ENCODE measurements around the gene C16orf87. TPM values are rescaled to one million over a fixed set of nuclear protein-coding genes. Genes with fewer than 3 reads are reported as not detected.

The C16orf87 gene
- total RNA-seq, 2 donors from 2014 or later: 15.6 to 21.3 TPM

DNA sequence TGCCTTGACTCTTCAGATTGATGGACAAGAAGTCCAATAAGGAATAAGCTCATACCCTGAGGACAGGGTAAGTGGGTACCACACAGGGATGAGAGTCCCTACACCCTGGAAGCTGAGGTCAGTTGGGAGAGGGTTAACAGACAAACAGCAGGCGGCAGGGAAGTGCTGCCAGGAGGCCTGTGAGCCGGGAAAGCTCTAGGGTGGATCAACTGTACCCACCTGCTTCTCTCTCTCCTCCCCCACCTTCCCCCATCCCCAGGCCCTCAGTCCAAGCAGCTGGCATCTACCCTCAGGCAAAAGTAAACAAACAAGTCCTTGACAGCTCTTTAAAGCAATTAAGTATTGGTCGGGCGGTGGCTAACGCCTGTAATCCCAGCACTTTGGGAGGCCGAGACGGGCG lies 62.2 kb downstream of the C16orf87 start:
- no peak overlapping the region for H3K27ac Mint-ChIP-seq
- H3K36me3 Mint-ChIP-seq (ENCODE audit: low read depth): no peaks in the 10 kb centered on the region
- H3K27me3 Mint-ChIP-seq: peaks cover 4% of the 10 kb centered on the region
- H3K9me3 Mint-ChIP-seq: no peaks in the 10 kb centered on the region
- H3K4me1 Mint-ChIP-seq: no peaks in the 10 kb centered on the region
- no peak for ATAC-seq (replicated peaks)
- no peak overlapping the region for H3K4me3 Mint-ChIP-seq

GRCh38 chr16:46765050-46765449 lies 65.9 kb downstream of the C16orf87 start:
- peaks cover 4% of the 10 kb centered on the region for H3K27me3 Mint-ChIP-seq

DNA sequence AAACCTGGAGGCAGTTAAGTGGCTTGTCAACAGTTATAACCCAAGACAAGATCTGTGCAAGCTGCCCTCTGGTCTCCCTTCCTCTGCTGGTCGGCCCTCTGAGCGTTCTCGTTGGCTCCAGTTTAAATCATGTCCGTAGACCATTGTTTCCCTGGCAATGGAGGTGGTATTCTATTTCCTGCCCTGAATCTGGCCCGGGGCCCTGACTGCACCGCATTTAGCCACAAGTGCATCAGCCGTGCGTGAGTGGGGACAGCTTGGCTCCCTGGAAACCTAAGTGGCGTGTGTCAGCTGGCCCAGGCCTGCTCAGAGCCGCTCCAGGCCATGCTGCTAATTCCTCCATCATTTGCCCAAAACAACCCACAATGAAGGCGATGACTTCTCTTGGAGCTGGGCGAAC lies 67.8 kb downstream of the C16orf87 start:
- H3K36me3 Mint-ChIP-seq (ENCODE audit: low read depth): no peaks in the 10 kb centered on the region
- peaks cover 10% of the 10 kb centered on the region for H3K27me3 Mint-ChIP-seq
- H3K4me1 Mint-ChIP-seq: no peaks in the 10 kb centered on the region
- no peaks in the 10 kb centered on the region for H3K9me3 Mint-ChIP-seq
- no peak overlapping the region for H3K27ac Mint-ChIP-seq
- ATAC-seq (replicated peaks): no peak
- no peak overlapping the region for H3K4me3 Mint-ChIP-seq

More at GRCh38 chr16:46765050-46765449, 65.9 kb downstream of the C16orf87 start:
- Mint-ChIP-seq H3K9me3 (no peaks in the 10 kb centered on the region), H3K36me3 (ENCODE audit: low read depth) (no peaks in the 10 kb centered on the region), H3K27ac (no peak overlapping the region), H3K4me3 (no peak overlapping the region), H3K4me1 (no peaks in the 10 kb centered on the region)
- ATAC-seq (replicated peaks): no peak

GRCh38 chr16:46762583-46762982 lies 68.4 kb downstream of the C16orf87 start:
- H3K9me3 Mint-ChIP-seq: no peaks in the 10 kb centered on the region

GRCh38 chr16:46759309-46759708 lies 71.7 kb downstream of the C16orf87 start:
- no peak for ATAC-seq (replicated peaks)
- Mint-ChIP-seq H3K36me3 (ENCODE audit: low read depth) (no peaks in the 10 kb centered on the region), H3K4me3 (no peak overlapping the region), H3K9me3 (no peaks in the 10 kb centered on the region), H3K4me1 (no peaks in the 10 kb centered on the region), H3K27me3 (peaks cover 6% of the 10 kb centered on the region), H3K27ac (no peak overlapping the region)

More at GRCh38 chr16:46762583-46762982, 68.4 kb downstream of the C16orf87 start:
- Mint-ChIP-seq H3K27me3 (peaks cover 10% of the 10 kb centered on the region), H3K36me3 (ENCODE audit: low read depth) (no peaks in the 10 kb centered on the region), H3K4me1 (no peaks in the 10 kb centered on the region), H3K4me3 (no peak overlapping the region), H3K27ac (no peak overlapping the region)
- ATAC-seq (replicated peaks): no peak

DNA sequence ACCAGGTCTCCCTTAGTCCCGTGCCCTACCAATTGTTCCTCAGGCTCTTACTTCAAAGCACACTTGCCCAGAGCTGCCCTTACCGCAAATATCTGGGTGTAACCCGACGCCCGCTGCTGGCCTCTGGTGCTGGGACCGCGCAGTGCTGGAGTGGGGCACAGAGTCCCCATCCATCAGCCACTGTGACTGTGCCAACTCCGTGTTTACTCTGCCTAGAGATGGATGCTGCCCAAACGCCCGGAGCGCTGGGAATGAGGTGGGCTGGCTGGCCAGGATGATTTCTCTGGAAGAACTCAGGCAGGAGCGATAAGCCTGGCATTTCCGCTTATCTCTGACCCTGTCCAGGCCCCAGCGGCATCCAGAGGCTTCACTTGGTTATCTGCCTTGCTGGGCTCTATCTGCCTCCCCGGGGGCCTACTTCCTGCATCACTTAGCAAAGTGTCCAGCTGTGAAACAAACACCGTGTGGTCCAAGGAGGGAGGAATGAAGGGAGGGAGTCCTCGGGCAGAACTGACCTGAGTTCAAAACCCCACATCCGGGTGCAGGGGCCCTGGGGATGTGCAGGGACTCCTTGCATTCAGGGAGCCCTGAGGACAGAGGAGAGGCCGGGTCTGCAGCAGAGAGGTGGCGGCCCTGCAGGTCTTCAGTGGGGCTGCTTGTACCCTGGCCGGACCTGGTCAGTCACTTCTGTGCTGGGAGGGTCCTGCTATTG lies 73.5 kb downstream of the C16orf87 start:
- Mint-ChIP-seq H3K9me3 (no peaks in the 10 kb centered on the region), H3K4me3 (no peak overlapping the region), H3K4me1 (no peaks in the 10 kb centered on the region), H3K27me3 (peaks cover 6% of the 10 kb centered on the region), H3K27ac (no peak overlapping the region), H3K36me3 (ENCODE audit: low read depth) (no peaks in the 10 kb centered on the region)
- no peak for ATAC-seq (replicated peaks)

DNA sequence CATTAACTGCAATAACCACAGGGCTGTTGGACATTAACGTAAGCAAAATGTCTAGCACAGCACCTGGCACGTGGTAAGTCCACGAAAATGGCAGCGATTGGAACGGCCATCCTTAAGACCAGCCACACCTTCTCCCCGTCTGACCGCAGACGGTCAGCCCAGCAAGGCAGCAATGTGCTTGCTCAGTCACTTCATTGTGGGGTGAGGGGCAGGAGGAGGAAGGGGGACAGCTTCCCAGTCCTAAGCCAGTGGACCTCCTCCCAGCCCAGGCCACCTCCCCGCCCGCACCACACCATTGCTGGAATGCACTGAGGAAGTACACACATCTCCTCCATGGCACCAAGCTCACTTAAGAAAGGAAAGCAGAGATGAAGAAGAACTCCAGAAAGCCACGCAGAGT lies 74.2 kb downstream of the C16orf87 start:
- Mint-ChIP-seq H3K4me3 (no peak overlapping the region), H3K4me1 (no peaks in the 10 kb centered on the region), H3K36me3 (ENCODE audit: low read depth) (no peaks in the 10 kb centered on the region), H3K27ac (no peak overlapping the region), H3K27me3 (peaks cover 6% of the 10 kb centered on the region), H3K9me3 (no peaks in the 10 kb centered on the region)
- no peak for ATAC-seq (replicated peaks)

- H3K9me3 Mint-ChIP-seq: no peaks in the 10 kb centered on the region
- H3K27ac Mint-ChIP-seq: no peak overlapping the region
- no peaks in the 10 kb centered on the region for H3K27me3 Mint-ChIP-seq
- H3K4me3 Mint-ChIP-seq: no peak overlapping the region
- H3K4me1 Mint-ChIP-seq: no peaks in the 10 kb centered on the region
- no peaks in the 10 kb centered on the region for H3K36me3 Mint-ChIP-seq (ENCODE audit: low read depth)
- no peak for ATAC-seq (replicated peaks)
These were observed 78.0 kb downstream of the C16orf87 start for GRCh38 chr16:46753015-46753414.

GRCh38 chr16:46751381-46751780 lies 79.6 kb downstream of the C16orf87 start:
- no peak for ATAC-seq (replicated peaks)
- Mint-ChIP-seq H3K27me3 (no peaks in the 10 kb centered on the region), H3K27ac (no peak overlapping the region), H3K9me3 (no peaks in the 10 kb centered on the region), H3K4me1 (no peaks in the 10 kb centered on the region), H3K36me3 (ENCODE audit: low read depth) (no peaks in the 10 kb centered on the region), H3K4me3 (no peak overlapping the region)

GRCh38 chr16:46748775-46749705 lies 81.9 kb downstream of the C16orf87 start:
- no peaks in the 10 kb centered on the region for H3K9me3 Mint-ChIP-seq
- H3K27me3 Mint-ChIP-seq: no peaks in the 10 kb centered on the region
- H3K27ac Mint-ChIP-seq: no peak overlapping the region
- H3K4me3 Mint-ChIP-seq: no peak overlapping the region
- ATAC-seq (replicated peaks): no peak
- H3K4me1 Mint-ChIP-seq: no peaks in the 10 kb centered on the region
- no peaks in the 10 kb centered on the region for H3K36me3 Mint-ChIP-seq (ENCODE audit: low read depth)

- Mint-ChIP-seq H3K4me1 (peaks cover 3% of the 10 kb centered on the region), H3K27me3 (no peaks in the 10 kb centered on the region), H3K36me3 (ENCODE audit: low read depth) (no peaks in the 10 kb centered on the region), H3K4me3 (no peak within 1 kb of the TSS), H3K27ac (no peak within 1 kb of the TSS), H3K9me3 (no peaks in the 10 kb centered on the region)
- no peak for ATAC-seq (replicated peaks)
These were observed 83.0 kb downstream of the C16orf87 start, which contains the start of gene MYLK3 for GRCh38 chr16:46747777-46748651. MYLK3 (minus strand) TSS chr16:46748344; CDS start chr16:46748193, 151 bp downstream.

DNA sequence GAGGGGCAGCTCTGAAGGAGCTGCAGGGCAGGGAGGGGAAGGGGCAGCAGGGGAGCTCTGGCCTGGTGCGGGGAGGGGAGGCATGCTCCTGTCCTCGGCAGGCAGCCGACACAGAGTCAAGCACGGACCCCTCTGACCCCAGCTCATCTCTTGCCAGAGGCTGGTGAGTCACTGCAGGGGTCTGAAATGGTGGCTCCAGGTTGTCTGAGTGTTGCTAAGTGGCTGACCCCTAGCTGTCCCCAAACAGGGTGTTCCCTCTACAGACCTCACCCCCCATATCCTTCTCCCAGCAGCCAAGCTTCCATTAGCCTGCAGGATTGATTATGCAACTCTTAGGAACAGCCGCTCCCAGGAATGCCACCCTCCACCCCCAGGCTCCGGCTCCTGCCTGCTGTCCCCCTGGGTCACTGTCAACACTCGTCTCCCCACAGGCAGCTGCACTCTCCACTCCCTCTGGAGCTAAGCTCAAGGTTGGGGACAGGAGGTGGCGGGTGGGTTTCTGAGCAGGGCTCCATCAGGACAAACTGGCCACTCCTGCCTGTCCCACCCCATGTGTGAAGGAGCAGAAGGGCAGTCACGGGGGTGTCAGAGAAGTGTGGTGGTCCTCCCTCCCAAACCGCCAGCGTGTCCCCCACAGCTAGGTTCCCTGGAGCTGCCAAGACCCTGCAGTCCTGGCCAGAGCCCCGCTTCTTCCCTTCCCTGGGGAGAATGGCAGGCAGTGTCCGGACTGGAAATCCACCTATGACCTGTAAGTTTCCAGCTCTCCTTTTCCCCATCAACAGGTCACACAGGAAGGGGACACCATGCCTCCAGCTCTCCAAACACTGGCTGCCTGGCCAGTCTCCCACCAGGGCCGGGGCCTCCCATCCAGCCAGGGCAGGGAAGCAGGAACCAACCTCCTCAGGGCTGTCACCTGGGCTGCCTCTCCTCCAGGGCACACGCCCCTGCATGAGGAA lies 83.9 kb downstream of the C16orf87 start:
- no peaks in the 10 kb centered on the region for H3K9me3 Mint-ChIP-seq
- ATAC-seq (replicated peaks): no peak

More for the DNA sequence above, 83.9 kb downstream of the C16orf87 start:
- Mint-ChIP-seq H3K27ac (no peak overlapping the region), H3K4me3 (no peak overlapping the region), H3K27me3 (no peaks in the 10 kb centered on the region), H3K36me3 (ENCODE audit: low read depth) (no peaks in the 10 kb centered on the region), H3K4me1 (peaks cover 3% of the 10 kb centered on the region)

All from activated T-helper 17 cell treated with anti-CD3 and anti-CD28 coated beads, Interleukin-2, amount 50 U/mL, for 72 hours (primary cell).